ENCODE results near the gene GKN2. TPM values are rescaled to one million over a fixed set of nuclear protein-coding genes. Genes with fewer than 3 reads are reported as not detected.
A peak's percentile ranks its signal among the peaks of the same experiment; 100 is the strongest.

The GKN2 gene
- polyA plus RNA-seq, 4 donors: not detected

- DNase-seq (ENCODE audit: low read depth in 4 of 4, low spot score in 3 of 4): peak; percentile 31 to 35 (median 34)
Observed at GRCh38 chr2:68925295-68925896, 27.3 kb downstream of the GKN2 start.

GRCh38 chr2:68921646-68922045 lies 31.0 kb downstream of the GKN2 start:
- DNase-seq (ENCODE audit: low read depth in 4 of 4, low spot score in 3 of 4): no peak

- no peak for DNase-seq (ENCODE audit: low read depth in 4 of 4, low spot score in 3 of 4)
Observed at GRCh38 chr2:68920481-68921170, 32.1 kb downstream of the GKN2 start.

- DNase-seq (ENCODE audit: low read depth in 4 of 4, low spot score in 3 of 4): no peak
Observed at GRCh38 chr2:68918497-68918896, 34.2 kb downstream of the GKN2 start.

GRCh38 chr2:68917034-68917718 lies 35.5 kb downstream of the GKN2 start:
- DNase-seq (ENCODE audit: low read depth in 4 of 4, low spot score in 3 of 4): no peak

GRCh38 chr2:68916226-68916625 lies 36.5 kb downstream of the GKN2 start:
- no peak for DNase-seq (ENCODE audit: low read depth in 4 of 4, low spot score in 3 of 4)

GRCh38 chr2:68915393-68915792 lies 37.3 kb downstream of the GKN2 start:
- no peak for DNase-seq (ENCODE audit: low read depth in 4 of 4, low spot score in 3 of 4)

- no peak for DNase-seq (ENCODE audit: low read depth in 4 of 4, low spot score in 3 of 4)
Observed at GRCh38 chr2:68913359-68913758, 39.3 kb downstream of the GKN2 start.

GRCh38 chr2:68912732-68913131 lies 40.0 kb downstream of the GKN2 start:
- DNase-seq (ENCODE audit: low read depth in 4 of 4, low spot score in 3 of 4): no peak

- DNase-seq (ENCODE audit: low read depth in 4 of 4, low spot score in 3 of 4): no peak
Observed at GRCh38 chr2:68912111-68912510, 40.6 kb downstream of the GKN2 start.

- DNase-seq (ENCODE audit: low read depth in 4 of 4, low spot score in 3 of 4): no peak
Observed at GRCh38 chr2:68911709-68912108, 41.0 kb downstream of the GKN2 start.

- DNase-seq (ENCODE audit: low read depth in 4 of 4, low spot score in 3 of 4): no peak
Observed at GRCh38 chr2:68911246-68911645, 41.4 kb downstream of the GKN2 start.

- peak; percentile 35 to 59 (median 51) for DNase-seq (ENCODE audit: low read depth in 4 of 4, low spot score in 3 of 4)
Observed at GRCh38 chr2:68909793-68910674, 42.7 kb downstream of the GKN2 start.

GRCh38 chr2:68908392-68908970 lies 44.2 kb downstream of the GKN2 start:
- no peak for DNase-seq (ENCODE audit: low read depth in 4 of 4, low spot score in 3 of 4)

- no peak for DNase-seq (ENCODE audit: low read depth in 4 of 4, low spot score in 3 of 4)
Observed at GRCh38 chr2:68907920-68908253, 44.8 kb downstream of the GKN2 start.

- no peak for DNase-seq (ENCODE audit: low read depth in 4 of 4, low spot score in 3 of 4)
Observed at GRCh38 chr2:68907232-68907919, 45.3 kb downstream of the GKN2 start.

- no peak for DNase-seq (ENCODE audit: low read depth in 4 of 4, low spot score in 3 of 4)
Observed at GRCh38 chr2:68906716-68907115, 46.0 kb downstream of the GKN2 start.

GRCh38 chr2:68905116-68905515 lies 47.6 kb downstream of the GKN2 start:
- DNase-seq (ENCODE audit: low read depth in 4 of 4, low spot score in 3 of 4): no peak

- DNase-seq (ENCODE audit: low read depth in 4 of 4, low spot score in 3 of 4): no peak
Observed at GRCh38 chr2:68901561-68901960, 51.1 kb downstream of the GKN2 start.

- no peak for DNase-seq (ENCODE audit: low read depth in 4 of 4, low spot score in 3 of 4)
Observed at GRCh38 chr2:68901199-68901514, 51.5 kb downstream of the GKN2 start.

Measured in right renal pelvis (tissue), 4 donors.